HepG2 (cell line): ENCODE results near the gene KCNIP4. TPM values are rescaled to one million over a fixed set of nuclear protein-coding genes. Genes with fewer than 3 reads are reported as not detected.

ENCODE experiments used
- ATAC-seq: fragments of 200-7000 bp; cut with Tn5 transposase; 3 replicates; pipeline ENCODE4 v1.9.1; 2020; ENCODE audit warnings: mild to moderate bottlenecking, moderate library complexity
- BruUV-seq: library from RNA; stranded (reverse); fragments of 400-500 nt; replicated peaks from 2 replicates; lab custom pipeline; 2021; lab: Mats Ljungman, UMichigan
- CTCF ChIA-PET: fragments of 300-600 bp; formaldehyde crosslinking; extraction: SDS; loops from one replicate; lab custom pipeline; 2021; ENCODE audit warnings: low total read pairs, inconsistent platforms, low intra/inter-chr PET ratio; lab: Yijun Ruan, JAX
- POLR2A ChIA-PET: fragments of 350-600 bp; sonication (Branson Sonifier 250); formaldehyde crosslinking; loops from one replicate; lab custom pipeline; 2020; ENCODE audit warnings: antibody characterized with exemption, inconsistent platforms; lab: Yijun Ruan, JAX
- DNase-seq: peaks from one replicate; pipeline ENCODE4 v3.0.0-alpha.2; 2015; ENCODE audit warnings: low spot score
- FAIRE-seq: peaks from 3 replicates; lab custom pipeline; 2011; peaks lifted over from hg19 to GRCh38; lab: Jason Lieb, UNC
- H2AFZ ChIP-seq: one replicate; pipeline ENCODE4 v1.6.1; 2011; ENCODE audit warnings: low read length, inconsistent platforms
- H3K27ac ChIP-seq: fragments of 300-600 bp; 3 replicates; pipeline ENCODE4 v1.8.0; 2011; ENCODE audit warnings: mixed run types, mild to moderate bottlenecking, mixed read lengths, low read length, inconsistent platforms; ENCODE audit not compliant: insufficient read depth; ENCODE audit errors: extremely low read length
- H3K27me3 ChIP-seq, 2 experiments: fragments of 200-600 bp in 1 of 2; 2 replicates in 1 of 2; 3 replicates in 1 of 2; pipeline versions ENCODE4 v1.6.0 to v1.8.0; 2011; ENCODE audit warnings: low read length in 2 of 2, mild to moderate bottlenecking in 2 of 2, moderate library complexity in 2 of 2, inconsistent platforms in 1 of 2; ENCODE audit not compliant: insufficient read depth in 2 of 2, control insufficient read depth in 1 of 2
- H3K36me3 ChIP-seq, 2 experiments: fragments of 200-600 bp in 1 of 2; replicated peaks in 1 of 2; 2 replicates in 1 of 2; 3 replicates in 1 of 2; pipeline versions ENCODE4 v1.5.1 to v1.8.0; 2011; ENCODE audit warnings: low read length in 2 of 2, inconsistent platforms in 1 of 2; ENCODE audit not compliant: insufficient read depth in 2 of 2, control insufficient read depth in 1 of 2
- H3K4me1 ChIP-seq: 2 replicates; pipeline ENCODE4 v1.5.1; 2012; ENCODE audit warnings: low read length, inconsistent platforms; ENCODE audit not compliant: insufficient read depth
- H3K4me2 ChIP-seq: 2 replicates; pipeline ENCODE4 v1.6.0; 2011; ENCODE audit warnings: low read depth, low read length, inconsistent platforms
- H3K4me3 ChIP-seq, 3 experiments: fragments of 200-600 bp in 1 of 3; sonication (generic), shearing (Covaris generic) in 1 of 3; replicated peaks in 1 of 3; 2 replicates each; pipeline ENCODE4 v1.5.1; 2011 to 2016; ENCODE audit warnings: low read length in 3 of 3, inconsistent platforms in 2 of 3, low read depth in 2 of 3, mild to moderate bottlenecking in 2 of 3, control low read depth in 1 of 3, mixed read lengths in 1 of 3; ENCODE audit not compliant: insufficient read depth in 1 of 3
- H3K79me2 ChIP-seq: one replicate; pipeline ENCODE4 v1.6.1; 2011; ENCODE audit warnings: low read length, inconsistent platforms; ENCODE audit not compliant: insufficient read depth
- H3K9ac ChIP-seq: 2 replicates; pipeline ENCODE4 v1.6.0; 2011; ENCODE audit warnings: mild to moderate bottlenecking, low read depth, low read length, inconsistent platforms; ENCODE audit not compliant: insufficient read depth
- H3K9me3 ChIP-seq: 2 replicates; pipeline ENCODE4 v1.5.1; 2012; ENCODE audit warnings: mild to moderate bottlenecking, low read length
- H4K20me1 ChIP-seq: 2 replicates; pipeline ENCODE4 v1.6.0; 2011; ENCODE audit warnings: inconsistent platforms, mild to moderate bottlenecking, low read length, moderate library complexity; ENCODE audit not compliant: insufficient read depth
- CCAR2 ChIP-seq: fragments of 200-400 bp; formaldehyde crosslinking; optimal IDR thresholded peaks from 2 replicates; pipeline ENCODE3; 2018; ENCODE audit warnings: low read depth, mild to moderate bottlenecking, low read length, moderate library complexity
- FOXJ3 ChIP-seq: sonication (generic); formaldehyde crosslinking; IDR thresholded peaks from 2 replicates; pipeline ENCODE4 v1.4.0; 2020; ENCODE audit warnings: missing genetic modification reagents, mild to moderate bottlenecking, borderline replicate concordance
- HOXA9 ChIP-seq: sonication (generic); formaldehyde crosslinking; IDR thresholded peaks from 2 replicates; pipeline ENCODE4 v1.8.1; 2022; ENCODE audit warnings: missing genetic modification reagents, mild to moderate bottlenecking, moderate library complexity, borderline replicate concordance
- LBX2 ChIP-seq: sonication (generic); formaldehyde crosslinking; IDR thresholded peaks from 2 replicates; pipeline ENCODE4 v1.5.0; 2020; ENCODE audit warnings: missing genetic modification reagents, mild to moderate bottlenecking, borderline replicate concordance
- MBD4 ChIP-seq: IDR thresholded peaks from 2 replicates; pipeline ENCODE4 v1.6.1; 2012; ENCODE audit warnings: low read length, inconsistent platforms, borderline replicate concordance
- MIER2 ChIP-seq: IDR thresholded peaks from 2 replicates; pipeline ENCODE4 v1.6.1; 2016; ENCODE audit warnings: missing biosample characterization, missing genetic modification reagents
- MXD3 ChIP-seq: IDR thresholded peaks from 2 replicates; pipeline ENCODE4 v1.6.1; 2016; ENCODE audit warnings: mild to moderate bottlenecking, missing biosample characterization, missing genetic modification reagents
- NAIF1 ChIP-seq: sonication (generic); formaldehyde crosslinking; IDR thresholded peaks from 2 replicates; pipeline ENCODE4 v1.5.0; 2020; ENCODE audit warnings: mild to moderate bottlenecking, missing genetic modification reagents, borderline replicate concordance
- PREB ChIP-seq: sonication (generic); formaldehyde crosslinking; IDR thresholded peaks from 2 replicates; pipeline ENCODE4 v1.4.0; 2020; ENCODE audit warnings: missing genetic modification reagents
- SRSF4 ChIP-seq: fragments of 200-400 bp; formaldehyde crosslinking; IDR thresholded peaks from one replicate; pipeline ENCODE4 v1.6.1; 2018; ENCODE audit warnings: mild to moderate bottlenecking, low read depth, low read length, moderate library complexity; ENCODE audit not compliant: poor library complexity, severe bottlenecking
- TARDBP ChIP-seq: sonication (generic); formaldehyde crosslinking; IDR thresholded peaks from 2 replicates; pipeline ENCODE4 v1.8.0; 2022; ENCODE audit warnings: mild to moderate bottlenecking, missing genetic modification reagents
- ZNF501 ChIP-seq: sonication (generic); formaldehyde crosslinking; IDR thresholded peaks from 2 replicates; pipeline ENCODE4 v1.5.1; 2020; ENCODE audit warnings: mild to moderate bottlenecking, moderate library complexity, missing genetic modification reagents
- WGBS: methylation state at CpG from one replicate; pipeline ENCODE4 v1.1.6; 2017; ENCODE audit warnings: low lambda C conversion rate; 5-methylcytosine and 5-hydroxymethylcytosine counted together
- in situ Hi-C: cut with HindIII; loops from 2 replicates; pipeline ENCODE4 v1.10.0; 2017; ENCODE audit warnings: low pct_unique_long_range_greater_than_20kb; ENCODE audit not compliant: extremely low pct_ligation_motif_present
- intact Hi-C: fragments of 100-400 bp; cut with micrococcal nuclease; formaldehyde crosslinking; loops from one replicate; pipeline ENCODE4 v1.10.0; 2022; ENCODE audit not compliant: unreplicated experiment
- polyA plus RNA-seq, 8 experiments: library from polyadenylated mRNA; depleted of rRNA in 3 of 8; stranded (reverse) in 7 of 8; unstranded in 1 of 8; fragments of >200 nt; fragmentation: Illumina TruSeq in 4 of 8; extraction: Trizol in 4 of 8; gene quantifications; 2 replicates each; pipeline versions ENCODE4 v1.2.1 to v1.2.3, GENCODE V29; 2011 to 2016; ENCODE audit warnings: low read depth in 4 of 8, missing spikeins in 1 of 8, mixed read lengths in 1 of 8; ENCODE audit not compliant: insufficient read depth in 1 of 8
- total RNA-seq, 5 experiments: library from RNA; depleted of rRNA; stranded (reverse); fragments of >200 nt; fragmentation: Illumina TruSeq; extraction: Trizol; gene quantifications; 2 replicates each; pipeline ENCODE4 v1.2.3, GENCODE V29; 2016; ENCODE audit warnings: low read depth in 1 of 5

Gene KCNIP4
- total and polyA plus RNA-seq, 2 of the 13 experiments (the other 11 are each of a cell fraction or from before 2014, with no cell fraction given) = 0.09 TPM; not detected in 1

- H3K9me3 ChIP-seq = peaks cover 8% of the 10 kb centered on the region; the same call in 1 of the 2 replicates
- in situ Hi-C loops (no loop called here), intact Hi-C loops (no loop called here)
- no peak overlapping the region for H3K9ac ChIP-seq
- no peak overlapping the region for H2AFZ ChIP-seq
- no peaks in the 10 kb centered on the region for H3K4me1 ChIP-seq
- ATAC-seq = no peak
- 2% methylated on average over 3 of the region's 3 CpGs for WGBS
- FAIRE-seq = no peak
- H3K27ac ChIP-seq = no peak overlapping the region
- POLR2A ChIA-PET = no interaction called here
- no peaks in the 10 kb centered on the region for H3K27me3 ChIP-seq
- CTCF ChIA-PET = no interaction called here
- H3K4me3 ChIP-seq = no peak overlapping the region
- H3K36me3 ChIP-seq = no peaks in the 10 kb centered on the region
- H3K79me2 ChIP-seq = no peaks in the 10 kb centered on the region
- no peak for DNase-seq
- H4K20me1 ChIP-seq = no peaks in the 10 kb centered on the region
- TF ChIP-seq PREB (CRISPR knock-in tag) (no peak), ZNF501 (CRISPR knock-in tag) (no peak), TARDBP (CRISPR knock-in tag) (no peak), HOXA9 (no peak), MXD3 (CRISPR knock-in tag) (no peak)
- H3K4me2 ChIP-seq = no peak overlapping the region
- no TSS peak for BruUV-seq
These were observed 1058.7 kb downstream of the KCNIP4 start for GRCh38 chr4:20889901-20890300.

GRCh38 chr4:20883677-20884076 lies 1064.9 kb downstream of the KCNIP4 start:
- H3K27me3 ChIP-seq = no peaks in the 10 kb centered on the region
- no peak overlapping the region for H3K4me3 ChIP-seq
- in situ Hi-C loops = no loop called here
- BruUV-seq = no TSS peak
- H2AFZ ChIP-seq = no peak overlapping the region
- no peak overlapping the region for H3K9ac ChIP-seq
- no peaks in the 10 kb centered on the region for H3K36me3 ChIP-seq
- no peak for FAIRE-seq
- H3K4me2 ChIP-seq = no peak overlapping the region
- ChIA-PET CTCF (no interaction called here), POLR2A (no interaction called here)
- H3K27ac ChIP-seq = no peak overlapping the region
- TF ChIP-seq LBX2 (CRISPR knock-in tag) = no peak
- TF ChIP-seq NAIF1 (CRISPR knock-in tag) = no peak
- TF ChIP-seq MIER2 (CRISPR knock-in tag) = no peak
- no peak for TF ChIP-seq MBD4
- TF ChIP-seq FOXJ3 (CRISPR knock-in tag) = no peak
- TF ChIP-seq SRSF4 = no peak
- TF ChIP-seq CCAR2 = no peak
- H3K4me1 ChIP-seq = 0 out of 2 replicates have a peak, but pooled peaks cover 6% of the 10 kb centered on the region
- WGBS = 59% methylated on average over 3 of the region's 3 CpGs
- no peak for ATAC-seq
- H4K20me1 ChIP-seq = no peaks in the 10 kb centered on the region
- no peak for DNase-seq
- intact Hi-C loops = no loop called here
- H3K9me3 ChIP-seq = peaks cover 8% of the 10 kb centered on the region; the same call in 1 of the 2 replicates
- H3K79me2 ChIP-seq = no peaks in the 10 kb centered on the region
